LNCaP clone FGC (cell line): ENCODE results near the gene HTR6.

Experiments used
- DNase-seq: peaks from one replicate; pipeline ENCODE4 v3.0.0-alpha.2; 2011; ENCODE audit warnings: low read depth
- H3K4me3 ChIP-seq: 2 replicates; pipeline ENCODE4 v1.5.1; 2011; ENCODE audit warnings: mild to moderate bottlenecking, low read depth, low read length, control low read depth
- CTCF ChIP-seq: IDR thresholded peaks from 2 replicates; pipeline ENCODE4 v1.5.1; 2012; ENCODE audit warnings: mild to moderate bottlenecking; ENCODE audit not compliant: control insufficient read depth, insufficient read depth; ENCODE audit errors: extremely low read depth

Gene HTR6

GRCh38 chr1:19728413-19729145 lies 63.9 kb downstream of the HTR6 start:
- TF ChIP-seq CTCF, result no peak
- DNase-seq, result no peak
- H3K4me3 ChIP-seq, result no peak overlapping the region

DNA sequence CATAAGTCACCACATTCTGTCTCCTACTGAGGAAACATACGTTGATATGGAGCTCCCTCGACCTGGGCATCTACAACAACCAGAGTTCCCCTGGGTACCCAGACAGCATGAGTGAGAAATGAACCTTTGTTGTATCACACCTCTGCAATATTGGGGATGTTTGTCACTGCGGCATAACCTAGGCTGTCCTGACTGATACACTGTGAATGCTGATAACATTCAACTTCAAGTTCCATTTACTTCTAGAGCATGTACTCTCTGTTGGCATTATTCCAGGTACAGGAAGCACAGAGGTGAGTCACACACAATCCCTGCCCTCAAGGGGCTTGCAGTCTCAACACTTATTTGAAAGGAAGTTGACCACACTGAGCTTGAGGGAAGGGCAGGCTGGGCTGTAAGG lies 65.6 kb downstream of the HTR6 start:
- no peak for DNase-seq
- no peak overlapping the region for H3K4me3 ChIP-seq
- no peak for TF ChIP-seq CTCF
